HepG2 (cell line): ENCODE results near the gene ACAA2. TPM values are rescaled to one million over a fixed set of nuclear protein-coding genes. Genes with fewer than 3 reads are reported as not detected.

ENCODE experiments used
- BRD4 ChIP-seq: sonication (generic); formaldehyde crosslinking; IDR thresholded peaks from 2 replicates; pipeline ENCODE4 v1.4.0; 2020; ENCODE audit warnings: missing genetic modification reagents
- ELF1 ChIP-seq: sonication (generic); formaldehyde crosslinking; IDR thresholded peaks from 2 replicates; pipeline ENCODE4 v1.4.0; 2020; ENCODE audit warnings: missing genetic modification reagents
- KDM5B ChIP-seq: sonication (generic); formaldehyde crosslinking; IDR thresholded peaks from 2 replicates; pipeline ENCODE4 v1.4.0; 2020; ENCODE audit warnings: missing genetic modification reagents, mild to moderate bottlenecking, borderline replicate concordance
- NONO ChIP-seq, 2 experiments: fragments of 450-650 bp in 1 of 2; sonication (generic) in 1 of 2; formaldehyde crosslinking in 1 of 2; IDR thresholded peaks in 1 of 2; conservative IDR thresholded peaks in 1 of 2; 2 replicates each; pipeline versions ENCODE4 v1.6.1 to v1.8.0; 2017 to 2022; ENCODE audit warnings: mild to moderate bottlenecking in 1 of 2, missing genetic modification reagents in 1 of 2, moderate library complexity in 1 of 2
- SRSF9 ChIP-seq: fragments of 200-400 bp; formaldehyde crosslinking; IDR thresholded peaks from 2 replicates; pipeline ENCODE4 v1.6.1; 2018; ENCODE audit warnings: borderline replicate concordance, mild to moderate bottlenecking, low read depth, low read length; ENCODE audit not compliant: insufficient read depth, poor library complexity, severe bottlenecking
- XRCC5 ChIP-seq: fragments of 200-400 bp; formaldehyde crosslinking; optimal IDR thresholded peaks from 2 replicates; pipeline ENCODE3; 2017; ENCODE audit warnings: mild to moderate bottlenecking, low read length
- ZNF124 ChIP-seq: sonication (generic); formaldehyde crosslinking; IDR thresholded peaks from 2 replicates; pipeline ENCODE4 v1.4.0; 2020; ENCODE audit warnings: missing genetic modification reagents
- ZNF24 ChIP-seq: fragments of 450-650 bp; IDR thresholded peaks from 2 replicates; pipeline ENCODE4 v1.6.1; 2017; ENCODE audit warnings: antibody characterized with exemption, mild to moderate bottlenecking
- ZNF274 ChIP-seq: sonication (generic); formaldehyde crosslinking; IDR thresholded peaks from 2 replicates; pipeline ENCODE4 v1.5.1; 2020; ENCODE audit warnings: mild to moderate bottlenecking, missing genetic modification reagents
- ZNF644 ChIP-seq: IDR thresholded peaks from 2 replicates; pipeline ENCODE4 v1.6.1; 2016; ENCODE audit warnings: low read depth
- ZNF652 ChIP-seq: IDR thresholded peaks from 2 replicates; pipeline ENCODE4 v1.6.1; 2016; ENCODE audit warnings: low read depth, borderline replicate concordance
- ZNF777 ChIP-seq: sonication (generic); formaldehyde crosslinking; IDR thresholded peaks from 2 replicates; pipeline ENCODE4 v1.4.0; 2020; ENCODE audit warnings: missing genetic modification reagents
- ZSCAN12 ChIP-seq: sonication (generic); formaldehyde crosslinking; IDR thresholded peaks from 2 replicates; pipeline ENCODE4 v1.9.0; 2021; ENCODE audit warnings: mild to moderate bottlenecking, missing genetic modification reagents
- polyA plus RNA-seq, 8 experiments: library from polyadenylated mRNA; depleted of rRNA in 3 of 8; stranded (reverse) in 7 of 8; unstranded in 1 of 8; fragments of >200 nt; fragmentation: Illumina TruSeq in 4 of 8; extraction: Trizol in 4 of 8; gene quantifications; 2 replicates each; pipeline versions ENCODE4 v1.2.1 to v1.2.3, GENCODE V29; 2011 to 2016; ENCODE audit warnings: low read depth in 4 of 8, missing spikeins in 1 of 8, mixed read lengths in 1 of 8; ENCODE audit not compliant: insufficient read depth in 1 of 8
- total RNA-seq, 5 experiments: library from RNA; depleted of rRNA; stranded (reverse); fragments of >200 nt; fragmentation: Illumina TruSeq; extraction: Trizol; gene quantifications; 2 replicates each; pipeline ENCODE4 v1.2.3, GENCODE V29; 2016; ENCODE audit warnings: low read depth in 1 of 5
- TF ChIP-seq, protein P1 (sequence below), 2 experiments: IDR thresholded peaks; 2 replicates each; pipeline ENCODE4 v1.6.1; 2011 to 2012; ENCODE audit warnings: low read length in 2 of 2, borderline replicate concordance in 1 of 2, low read depth in 1 of 2, mild to moderate bottlenecking in 1 of 2, moderate library complexity in 1 of 2
- TF ChIP-seq, protein P2 (sequence below): sonication (generic); formaldehyde crosslinking; IDR thresholded peaks from 2 replicates; pipeline ENCODE4 v1.5.0; 2020; ENCODE audit warnings: mild to moderate bottlenecking, missing genetic modification reagents
- TF ChIP-seq, protein P3 (sequence below), 2 experiments: sonication (generic) in 1 of 2; formaldehyde crosslinking in 1 of 2; IDR thresholded peaks; 2 replicates each; pipeline versions ENCODE4 v1.6.1 to v1.9.0; 2014 to 2022; ENCODE audit warnings: antibody characterized with exemption in 1 of 2, borderline replicate concordance in 1 of 2, inconsistent platforms in 1 of 2, low read depth in 1 of 2, missing genetic modification reagents in 1 of 2
- TF ChIP-seq, protein P4 (sequence below): sonication (generic); formaldehyde crosslinking; IDR thresholded peaks from 2 replicates; pipeline ENCODE4 v1.8.0; 2022; ENCODE audit warnings: low read depth, missing genetic modification reagents

ACAA2 gene
- total and polyA plus RNA-seq, 2 of the 13 experiments (the other 11 are each of a cell fraction or from before 2014, with no cell fraction given) = 51.6 to 182 TPM

DNA sequence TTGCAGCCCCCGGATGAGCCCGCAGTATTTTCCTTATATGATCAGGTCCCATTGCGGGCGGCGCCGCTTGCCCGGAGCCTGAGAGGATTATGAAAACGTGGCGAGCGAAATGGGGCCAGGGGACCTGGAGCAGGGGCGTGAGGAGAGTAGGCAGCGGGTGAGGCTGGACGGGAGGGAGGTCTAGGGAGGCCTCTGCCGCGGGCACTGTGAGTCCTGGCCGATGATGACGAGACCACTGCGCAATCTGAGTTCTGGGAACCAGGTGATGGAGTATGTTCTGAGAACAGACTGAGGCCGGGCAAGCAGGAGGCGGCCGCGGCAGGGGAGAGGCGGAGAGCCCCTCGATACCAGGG lies 790 bp upstream of the ACAA2 start (continued):
- TF ChIP-seq, protein P1, sequence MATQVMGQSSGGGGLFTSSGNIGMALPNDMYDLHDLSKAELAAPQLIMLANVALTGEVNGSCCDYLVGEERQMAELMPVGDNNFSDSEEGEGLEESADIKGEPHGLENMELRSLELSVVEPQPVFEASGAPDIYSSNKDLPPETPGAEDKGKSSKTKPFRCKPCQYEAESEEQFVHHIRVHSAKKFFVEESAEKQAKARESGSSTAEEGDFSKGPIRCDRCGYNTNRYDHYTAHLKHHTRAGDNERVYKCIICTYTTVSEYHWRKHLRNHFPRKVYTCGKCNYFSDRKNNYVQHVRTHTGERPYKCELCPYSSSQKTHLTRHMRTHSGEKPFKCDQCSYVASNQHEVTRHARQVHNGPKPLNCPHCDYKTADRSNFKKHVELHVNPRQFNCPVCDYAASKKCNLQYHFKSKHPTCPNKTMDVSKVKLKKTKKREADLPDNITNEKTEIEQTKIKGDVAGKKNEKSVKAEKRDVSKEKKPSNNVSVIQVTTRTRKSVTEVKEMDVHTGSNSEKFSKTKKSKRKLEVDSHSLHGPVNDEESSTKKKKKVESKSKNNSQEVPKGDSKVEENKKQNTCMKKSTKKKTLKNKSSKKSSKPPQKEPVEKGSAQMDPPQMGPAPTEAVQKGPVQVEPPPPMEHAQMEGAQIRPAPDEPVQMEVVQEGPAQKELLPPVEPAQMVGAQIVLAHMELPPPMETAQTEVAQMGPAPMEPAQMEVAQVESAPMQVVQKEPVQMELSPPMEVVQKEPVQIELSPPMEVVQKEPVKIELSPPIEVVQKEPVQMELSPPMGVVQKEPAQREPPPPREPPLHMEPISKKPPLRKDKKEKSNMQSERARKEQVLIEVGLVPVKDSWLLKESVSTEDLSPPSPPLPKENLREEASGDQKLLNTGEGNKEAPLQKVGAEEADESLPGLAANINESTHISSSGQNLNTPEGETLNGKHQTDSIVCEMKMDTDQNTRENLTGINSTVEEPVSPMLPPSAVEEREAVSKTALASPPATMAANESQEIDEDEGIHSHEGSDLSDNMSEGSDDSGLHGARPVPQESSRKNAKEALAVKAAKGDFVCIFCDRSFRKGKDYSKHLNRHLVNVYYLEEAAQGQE (IDR thresholded peaks at IDR 0.05; ENCODE audit: borderline replicate concordance in 1 of 2, low read depth in 1 of 2, low read length in 2 of 2) = no peak
- TF ChIP-seq BRD4 (CRISPR knock-in tag) = no peak
- no peak for TF ChIP-seq KDM5B (CRISPR knock-in tag)
- no peak for TF ChIP-seq XRCC5
- no peak for TF ChIP-seq ZNF124
- no peak for TF ChIP-seq ZNF777 (CRISPR knock-in tag)
- no peak for TF ChIP-seq SRSF9
- TF ChIP-seq, protein P2, sequence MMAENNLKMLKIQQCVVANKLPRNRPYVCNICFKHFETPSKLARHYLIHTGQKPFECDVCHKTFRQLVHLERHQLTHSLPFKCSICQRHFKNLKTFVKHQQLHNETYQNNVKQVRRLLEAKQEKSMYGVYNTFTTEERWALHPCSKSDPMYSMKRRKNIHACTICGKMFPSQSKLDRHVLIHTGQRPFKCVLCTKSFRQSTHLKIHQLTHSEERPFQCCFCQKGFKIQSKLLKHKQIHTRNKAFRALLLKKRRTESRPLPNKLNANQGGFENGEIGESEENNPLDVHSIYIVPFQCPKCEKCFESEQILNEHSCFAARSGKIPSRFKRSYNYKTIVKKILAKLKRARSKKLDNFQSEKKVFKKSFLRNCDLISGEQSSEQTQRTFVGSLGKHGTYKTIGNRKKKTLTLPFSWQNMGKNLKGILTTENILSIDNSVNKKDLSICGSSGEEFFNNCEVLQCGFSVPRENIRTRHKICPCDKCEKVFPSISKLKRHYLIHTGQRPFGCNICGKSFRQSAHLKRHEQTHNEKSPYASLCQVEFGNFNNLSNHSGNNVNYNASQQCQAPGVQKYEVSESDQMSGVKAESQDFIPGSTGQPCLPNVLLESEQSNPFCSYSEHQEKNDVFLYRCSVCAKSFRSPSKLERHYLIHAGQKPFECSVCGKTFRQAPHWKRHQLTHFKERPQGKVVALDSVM (CRISPR knock-in tag) = peak; percentile 63; the same call in 1 of the 2 replicates
- TF ChIP-seq, protein P3, sequence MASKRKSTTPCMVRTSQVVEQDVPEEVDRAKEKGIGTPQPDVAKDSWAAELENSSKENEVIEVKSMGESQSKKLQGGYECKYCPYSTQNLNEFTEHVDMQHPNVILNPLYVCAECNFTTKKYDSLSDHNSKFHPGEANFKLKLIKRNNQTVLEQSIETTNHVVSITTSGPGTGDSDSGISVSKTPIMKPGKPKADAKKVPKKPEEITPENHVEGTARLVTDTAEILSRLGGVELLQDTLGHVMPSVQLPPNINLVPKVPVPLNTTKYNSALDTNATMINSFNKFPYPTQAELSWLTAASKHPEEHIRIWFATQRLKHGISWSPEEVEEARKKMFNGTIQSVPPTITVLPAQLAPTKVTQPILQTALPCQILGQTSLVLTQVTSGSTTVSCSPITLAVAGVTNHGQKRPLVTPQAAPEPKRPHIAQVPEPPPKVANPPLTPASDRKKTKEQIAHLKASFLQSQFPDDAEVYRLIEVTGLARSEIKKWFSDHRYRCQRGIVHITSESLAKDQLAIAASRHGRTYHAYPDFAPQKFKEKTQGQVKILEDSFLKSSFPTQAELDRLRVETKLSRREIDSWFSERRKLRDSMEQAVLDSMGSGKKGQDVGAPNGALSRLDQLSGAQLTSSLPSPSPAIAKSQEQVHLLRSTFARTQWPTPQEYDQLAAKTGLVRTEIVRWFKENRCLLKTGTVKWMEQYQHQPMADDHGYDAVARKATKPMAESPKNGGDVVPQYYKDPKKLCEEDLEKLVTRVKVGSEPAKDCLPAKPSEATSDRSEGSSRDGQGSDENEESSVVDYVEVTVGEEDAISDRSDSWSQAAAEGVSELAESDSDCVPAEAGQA (IDR thresholded peaks at IDR 0.05; ENCODE audit: low read depth) = no peak
- TF ChIP-seq, protein P3 (CRISPR knock-in tag; IDR thresholded peaks at IDR 0.05; ENCODE audit: borderline replicate concordance) = no peak
- TF ChIP-seq ELF1 (CRISPR knock-in tag) = no peak
- TF ChIP-seq ZNF652 (CRISPR knock-in tag) = no peak
- no peak for TF ChIP-seq ZNF24
- no peak for TF ChIP-seq ZSCAN12
- TF ChIP-seq NONO (IDR thresholded peaks at IDR 0.05) = no peak
- TF ChIP-seq NONO (CRISPR knock-in tag; conservative IDR thresholded peaks at IDR 0.05) = no peak; the same call in 1 of the 2 replicates
- TF ChIP-seq ZNF644 (CRISPR knock-in tag) = no peak
- TF ChIP-seq, protein P4, sequence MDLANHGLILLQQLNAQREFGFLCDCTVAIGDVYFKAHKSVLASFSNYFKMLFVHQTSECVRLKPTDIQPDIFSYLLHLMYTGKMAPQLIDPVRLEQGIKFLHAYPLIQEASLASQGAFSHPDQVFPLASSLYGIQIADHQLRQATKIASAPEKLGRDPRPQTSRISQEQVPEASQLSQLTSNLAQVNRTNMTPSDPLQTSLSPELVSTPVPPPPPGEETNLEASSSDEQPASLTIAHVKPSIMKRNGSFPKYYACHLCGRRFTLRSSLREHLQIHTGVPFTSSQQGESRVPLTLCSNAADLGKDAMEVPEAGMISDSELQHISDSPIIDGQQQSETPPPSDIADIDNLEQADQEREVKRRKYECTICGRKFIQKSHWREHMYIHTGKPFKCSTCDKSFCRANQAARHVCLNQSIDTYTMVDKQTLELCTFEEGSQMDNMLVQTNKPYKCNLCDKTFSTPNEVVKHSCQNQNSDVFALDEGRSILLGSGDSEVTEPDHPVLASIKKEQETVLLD (CRISPR knock-in tag) = no peak
- no peak for TF ChIP-seq ZNF274 (CRISPR knock-in tag)
